Frontal cortex (tissue), 4 donors: ENCODE results near the gene CD8A. TPM values are rescaled to one million over a fixed set of nuclear protein-coding genes. Genes with fewer than 3 reads are reported as not detected.
"Not testable (repeated sequence)": the region's sequence is repeated elsewhere in the genome, so short reads cannot be mapped to it uniquely, and the experiment has no call there.

Experiments used
- DNase-seq, 2 donors: peaks; one replicate each; pipeline ENCODE4 v3.0.0; 2012; ENCODE audit warnings: low spot score in 2 of 2
- FAIRE-seq: peaks from 2 replicates; lab custom pipeline; 2012; peaks lifted over from hg19 to GRCh38; lab: Jason Lieb, UNC
- total RNA-seq: library from RNA; depleted of rRNA; stranded (reverse); fragments of >200 nt; gene quantifications from one replicate; pipeline ENCODE4 v1.2.3, GENCODE V29; 2014
- donor health status: control.
- donor health status: control.
- donor health status: control.

CD8A gene
- total RNA-seq, 1 donor from 2014 or later, result 1.2 TPM

DNA sequence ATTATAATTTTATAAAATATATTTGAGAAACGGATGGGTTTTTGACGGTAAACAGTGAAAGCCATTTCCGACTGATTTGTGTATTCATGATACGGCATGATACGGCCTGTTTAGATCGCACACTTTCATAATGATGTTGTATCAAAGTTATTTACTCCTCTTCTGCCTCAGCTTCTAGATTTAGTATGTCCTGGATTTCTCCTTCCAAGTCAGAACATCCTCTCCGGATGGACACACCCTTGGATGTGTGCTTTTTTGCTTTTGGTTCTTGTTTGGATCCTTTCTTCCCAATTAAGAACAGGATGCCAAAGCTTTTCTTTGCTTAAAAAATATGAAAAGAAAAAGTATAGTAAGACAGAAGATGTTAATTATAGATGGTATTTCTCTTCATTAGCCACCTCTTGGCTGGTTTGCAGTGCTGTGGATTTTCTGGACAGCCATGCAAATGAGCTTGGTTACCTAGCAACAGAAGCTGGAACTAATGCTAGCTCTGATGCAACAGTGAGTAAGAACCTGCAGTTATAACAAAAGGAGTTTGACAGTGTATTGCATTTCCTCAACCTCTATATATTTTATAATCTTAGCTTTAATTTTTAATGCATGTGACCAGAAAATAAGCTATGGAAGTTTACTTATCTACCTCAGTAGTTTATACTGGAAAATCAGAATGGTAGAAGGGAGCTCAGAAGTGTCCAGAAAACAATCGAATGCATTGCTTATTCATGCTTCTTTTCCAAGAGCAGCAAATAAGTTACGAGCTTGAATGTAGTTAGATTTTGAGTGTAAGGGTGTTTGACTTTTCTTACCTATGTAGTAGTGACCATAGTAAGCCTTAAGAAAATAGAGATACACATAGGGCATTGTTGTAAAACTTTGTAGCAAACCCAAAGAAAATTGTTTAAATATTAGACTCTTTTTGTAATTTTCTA, 42.7 kb downstream of the CD8A start:
- FAIRE-seq (peak; percentile 86), DNase-seq (peak; percentile 6 to 25)

DNA sequence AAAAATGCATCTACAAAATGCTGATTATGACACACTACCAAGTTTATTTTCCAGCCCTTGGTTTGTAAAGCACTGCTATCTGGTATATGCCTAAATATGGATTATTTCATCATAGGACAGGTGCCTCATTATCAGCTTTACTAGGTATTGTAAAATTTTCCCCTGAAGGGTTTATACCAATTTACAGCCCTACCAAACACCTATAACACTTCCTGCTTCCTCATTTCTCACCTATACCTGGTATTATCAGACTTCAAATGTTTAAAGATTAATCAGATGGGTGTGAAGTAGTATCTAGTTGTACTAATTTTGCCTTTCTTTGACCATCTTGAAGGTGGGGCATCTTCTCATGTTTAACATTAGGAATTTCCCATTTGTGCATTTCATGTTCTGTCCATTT, 43.8 kb downstream of the CD8A start:
- DNase-seq (no peak), FAIRE-seq (no peak)

DNA sequence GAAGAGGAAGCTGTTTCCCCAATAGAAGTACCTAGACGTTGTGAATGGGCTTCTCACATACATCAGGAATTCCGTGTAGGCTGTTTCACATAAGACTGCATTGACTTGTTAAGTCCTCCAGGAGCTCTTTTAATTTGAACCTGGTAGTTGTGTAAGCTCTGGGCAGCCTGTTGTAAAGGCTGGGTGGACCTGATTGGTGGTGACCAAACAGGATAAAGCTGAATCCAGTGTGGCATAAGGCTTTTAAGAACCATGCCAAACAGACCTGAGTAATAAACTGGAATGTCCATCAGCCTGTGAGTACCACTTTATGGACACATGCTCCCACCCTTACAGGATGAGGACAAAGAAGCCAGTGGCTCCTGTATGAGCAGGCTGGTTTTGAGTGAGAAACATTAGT, 46.6 kb downstream of the CD8A start:
- DNase-seq, result no peak
- FAIRE-seq, result no peak

- not testable (repeated sequence) for FAIRE-seq, DNase-seq
Observed at GRCh38 chr2:86741889-86742498, 48.7 kb downstream of the CD8A start.

- not testable (repeated sequence) for FAIRE-seq, DNase-seq
Observed at GRCh38 chr2:86739889-86740288, 50.8 kb downstream of the CD8A start.

GRCh38 chr2:86739485-86739884, 51.2 kb downstream of the CD8A start:
- not testable (repeated sequence) for DNase-seq, FAIRE-seq

DNA sequence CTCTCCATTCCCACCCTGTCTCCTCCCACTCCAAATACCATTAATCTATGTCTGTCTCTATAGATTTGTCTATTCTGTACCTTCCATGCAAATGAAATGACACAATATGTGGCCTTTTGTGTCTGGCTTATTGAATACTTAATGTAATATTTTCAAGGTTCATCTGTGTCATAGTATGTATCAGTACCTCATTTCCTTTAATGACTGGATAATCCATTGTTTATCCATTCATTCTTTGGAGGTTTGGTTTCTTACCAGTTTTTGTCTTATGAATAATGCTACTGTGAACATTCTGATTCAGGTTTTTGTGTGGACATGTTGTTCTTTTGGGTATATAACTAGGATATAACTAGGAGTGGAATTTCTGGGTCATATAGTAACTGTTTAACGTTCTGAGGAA, 55.8 kb downstream of the CD8A start:
- not testable (repeated sequence) for DNase-seq, FAIRE-seq

Other genes starting within 250 kb of the CD8A start
- 44.4 TPM for gene CHMP3, start 227.5 kb downstream of the CD8A start, total RNA-seq
- 33.4 TPM for gene RNF103, start 167.0 kb downstream of the CD8A start, total RNA-seq
- 64.0 TPM for gene RMND5A, start 70.6 kb downstream of the CD8A start, total RNA-seq
- not detected for gene CD8B, start 71.0 kb upstream of the CD8A start, total RNA-seq
- gene RGPD1, start 151.2 kb upstream of the CD8A start, total RNA-seq, result 1.6 TPM
- gene PLGLB1, start 230.9 kb upstream of the CD8A start, total RNA-seq, result 9.4 TPM